Lower lobe of right lung (tissue), 2 donors: ENCODE results near the gene SPATA32. TPM values are rescaled to one million over a fixed set of nuclear protein-coding genes. Genes with fewer than 3 reads are reported as not detected.

Source experiments
- ATAC-seq, 2 donors: fragments of 200-7000 bp; cut with Tn5 transposase; one replicate each; pipeline ENCODE4 v1.9.1; 2020 to 2022; ENCODE audit warnings: mild to moderate bottlenecking in 2 of 2, moderate library complexity in 2 of 2
- DNase-seq: peaks from one replicate; pipeline ENCODE4 v3.0.0-alpha.2; 2020
- H3K27ac ChIP-seq: fragments of 200-600 bp; one replicate; pipeline ENCODE4 v1.8.0; 2022
- H3K27me3 ChIP-seq: fragments of 200-600 bp; one replicate; pipeline ENCODE4 v1.8.0; 2022; ENCODE audit warnings: low read depth
- H3K36me3 ChIP-seq: fragments of 200-600 bp; one replicate; pipeline ENCODE4 v1.8.0; 2022; ENCODE audit warnings: mild to moderate bottlenecking
- H3K4me1 ChIP-seq: fragments of 200-600 bp; one replicate; pipeline ENCODE4 v1.8.0; 2022
- H3K4me3 ChIP-seq: fragments of 200-600 bp; one replicate; pipeline ENCODE4 v1.8.0; 2022; ENCODE audit warnings: mild to moderate bottlenecking
- H3K9me3 ChIP-seq: fragments of 200-600 bp; one replicate; pipeline ENCODE4 v1.8.0; 2022
- CTCF ChIP-seq: fragments of 200-600 bp; IDR thresholded peaks from one replicate; pipeline ENCODE4 v1.8.0; 2022; ENCODE audit warnings: antibody characterized with exemption, mild to moderate bottlenecking
- intact Hi-C: fragments of 100-400 bp; cut with DNase I; formaldehyde crosslinking; loops from one replicate; pipeline ENCODE4 v1.11.0; 2022
- long read RNA-seq: library from polyadenylated mRNA; unstranded; transcript quantifications from one replicate; pipeline ENCODE4 v2.0.0, GENCODE V29; 2021
- total RNA-seq: library from RNA; stranded (reverse); fragmentation: NEBNext Ultra II Directional; extraction: Animal tissue kit (Norgen Biotek cat#: 25700); gene quantifications from one replicate; pipeline ENCODE4 v1.2.1, GENCODE V29; 2021
- donor health status: DM: no; HTN: yes; CAD: no; lungs with severe emphysema.

SPATA32 gene
- not detected for total RNA-seq
- long read RNA-seq, partial matches to known transcripts = 0 of 1 reads
- long read RNA-seq, other reads (novel, unspliced or antisense) = 1 of 1 reads

GRCh38 chr17:45261577-45262515 is at the start of gene SPATA32:
SPATA32 (minus strand) TSS chr17:45262094; CDS start chr17:45262016, 78 bp downstream.
- ATAC-seq = peak; percentile 72 to 79
- DNase-seq = peak; percentile 84
- peaks cover 37% of the 10 kb centered on the region for H3K36me3 ChIP-seq
- intact Hi-C loops = no loop called here
- TF ChIP-seq CTCF = no peak
- peak within 1 kb of the TSS; percentile 73 for H3K4me3 ChIP-seq
- H3K4me1 ChIP-seq = peaks cover 20% of the 10 kb centered on the region
- H3K27me3 ChIP-seq = no peaks in the 10 kb centered on the region
- peak within 1 kb of the TSS; percentile 37 for H3K27ac ChIP-seq
- H3K9me3 ChIP-seq = no peaks in the 10 kb centered on the region

- Histone ChIP-seq H3K9me3 (no peaks in the 10 kb centered on the region), H3K27me3 (no peaks in the 10 kb centered on the region), H3K4me1 (peaks cover 98% of the 10 kb centered on the region), H3K36me3 (no peaks in the 10 kb centered on the region), H3K4me3 (peak overlapping the region; percentile 37), H3K27ac (peak overlapping the region; percentile 88)
- no peak for ATAC-seq
- no peak for DNase-seq
- intact Hi-C loops = no loop called here
- TF ChIP-seq CTCF = no peak
Measured at GRCh38 chr17:45311401-45311759, 49.5 kb upstream of the SPATA32 start.

GRCh38 chr17:45310380-45311324 is 48.8 kb upstream of the SPATA32 start:
- peak; percentile 17 to 49 for ATAC-seq
- H3K9me3 ChIP-seq = no peaks in the 10 kb centered on the region
- H3K4me1 ChIP-seq = peaks cover 100% of the 10 kb centered on the region

GRCh38 chr17:45309400-45309799 is 47.5 kb upstream of the SPATA32 start:
- peaks cover 90% of the 10 kb centered on the region for H3K4me1 ChIP-seq

More at GRCh38 chr17:45310380-45311324, 48.8 kb upstream of the SPATA32 start:
- no peak overlapping the region for H3K4me3 ChIP-seq
- no peaks in the 10 kb centered on the region for H3K36me3 ChIP-seq
- TF ChIP-seq CTCF = no peak
- intact Hi-C loops = no loop called here
- no peaks in the 10 kb centered on the region for H3K27me3 ChIP-seq
- H3K27ac ChIP-seq = peak overlapping the region; percentile 88
- peak; percentile 59 for DNase-seq

More at GRCh38 chr17:45309400-45309799, 47.5 kb upstream of the SPATA32 start:
- peak overlapping the region; percentile 88 for H3K27ac ChIP-seq
- no peaks in the 10 kb centered on the region for H3K27me3 ChIP-seq
- H3K4me3 ChIP-seq = no peak overlapping the region
- no peaks in the 10 kb centered on the region for H3K9me3 ChIP-seq
- DNase-seq (no peak), ATAC-seq (no peak)
- intact Hi-C loops = no loop called here
- TF ChIP-seq CTCF = no peak
- no peaks in the 10 kb centered on the region for H3K36me3 ChIP-seq
